Lower lobe of right lung (tissue), 2 donors: ENCODE data around the gene SPATA45. TPM values are rescaled to one million over a fixed set of nuclear protein-coding genes. Genes with fewer than 3 reads are reported as not detected.
A peak's percentile ranks its signal among the peaks of the same experiment; 100 is the strongest.

Experiments
- ATAC-seq, 2 donors: fragments of 200-7000 bp; cut with Tn5 transposase; one replicate each; pipeline ENCODE4 v1.9.1; 2020 to 2022; ENCODE audit warnings: mild to moderate bottlenecking in 2 of 2, moderate library complexity in 2 of 2
- DNase-seq: peaks from one replicate; pipeline ENCODE4 v3.0.0-alpha.2; 2020
- H3K27ac ChIP-seq: fragments of 200-600 bp; one replicate; pipeline ENCODE4 v1.8.0; 2022
- H3K27me3 ChIP-seq: fragments of 200-600 bp; one replicate; pipeline ENCODE4 v1.8.0; 2022; ENCODE audit warnings: low read depth
- H3K36me3 ChIP-seq: fragments of 200-600 bp; one replicate; pipeline ENCODE4 v1.8.0; 2022; ENCODE audit warnings: mild to moderate bottlenecking
- H3K4me1 ChIP-seq: fragments of 200-600 bp; one replicate; pipeline ENCODE4 v1.8.0; 2022
- H3K4me3 ChIP-seq: fragments of 200-600 bp; one replicate; pipeline ENCODE4 v1.8.0; 2022; ENCODE audit warnings: mild to moderate bottlenecking
- H3K9me3 ChIP-seq: fragments of 200-600 bp; one replicate; pipeline ENCODE4 v1.8.0; 2022
- CTCF ChIP-seq: fragments of 200-600 bp; IDR thresholded peaks from one replicate; pipeline ENCODE4 v1.8.0; 2022; ENCODE audit warnings: antibody characterized with exemption, mild to moderate bottlenecking
- intact Hi-C: fragments of 100-400 bp; cut with DNase I; formaldehyde crosslinking; loops from one replicate; pipeline ENCODE4 v1.11.0; 2022
- total RNA-seq: library from RNA; stranded (reverse); fragmentation: NEBNext Ultra II Directional; extraction: Animal tissue kit (Norgen Biotek cat#: 25700); gene quantifications from one replicate; pipeline ENCODE4 v1.2.1, GENCODE V29; 2021
- donor health status: DM: no; HTN: yes; CAD: no; lungs with severe emphysema.

SPATA45 gene
- total RNA-seq, 1 donor from 2014 or later, result not detected

- Histone ChIP-seq H3K27me3 (no peaks in the 10 kb centered on the region), H3K27ac (no peak overlapping the region), H3K4me1 (peaks cover 35% of the 10 kb centered on the region), H3K36me3 (peaks cover 11% of the 10 kb centered on the region), H3K9me3 (no peaks in the 10 kb centered on the region), H3K4me3 (no peak overlapping the region)
- ATAC-seq, result no peak
- DNase-seq, result no peak
- no peak for TF ChIP-seq CTCF
- intact Hi-C loops, result no loop called here
Observed at GRCh38 chr1:212860713-212861581, 13.5 kb upstream of the SPATA45 start.

- Histone ChIP-seq H3K27me3 (no peaks in the 10 kb centered on the region), H3K36me3 (peaks cover under 1% of the 10 kb centered on the region), H3K27ac (peak overlapping the region; percentile 90), H3K9me3 (no peaks in the 10 kb centered on the region), H3K4me1 (peaks cover 35% of the 10 kb centered on the region), H3K4me3 (peak overlapping the region; percentile 77)
- TF ChIP-seq CTCF, result no peak
- intact Hi-C loops, result no loop called here
- ATAC-seq, result peak; percentile 55 to 65
- peak; percentile 59 for DNase-seq
Observed at GRCh38 chr1:212858461-212859265, 11.2 kb upstream of the SPATA45 start.

- DNase-seq (peak; percentile 99), ATAC-seq (peak; percentile 99 to 100)
- Histone ChIP-seq H3K4me1 (peaks cover 35% of the 10 kb centered on the region), H3K4me3 (peak within 1 kb of the TSS; percentile 77), H3K27me3 (no peaks in the 10 kb centered on the region), H3K36me3 (no peaks in the 10 kb centered on the region), H3K9me3 (no peaks in the 10 kb centered on the region), H3K27ac (peak within 1 kb of the TSS; percentile 90)
- no peak for TF ChIP-seq CTCF
- intact Hi-C loops, result no loop called here
Observed at GRCh38 chr1:212857992-212858460, 10.6 kb upstream of the SPATA45 start, which contains the start of gene FLVCR1. Gene FLVCR1 (plus strand): TSS chr1:212858275. CDS start chr1:212858453, 178 bp downstream.

GRCh38 chr1:212856755-212857154 is 9.3 kb upstream of the SPATA45 start:
- no peak for ATAC-seq
- intact Hi-C loops, result no loop called here
- H3K36me3 ChIP-seq, result no peaks in the 10 kb centered on the region
- H3K4me3 ChIP-seq, result no peak overlapping the region
- H3K27ac ChIP-seq, result no peak overlapping the region
- no peaks in the 10 kb centered on the region for H3K9me3 ChIP-seq
- H3K4me1 ChIP-seq, result peaks cover 31% of the 10 kb centered on the region
- no peak for TF ChIP-seq CTCF
- no peaks in the 10 kb centered on the region for H3K27me3 ChIP-seq
- DNase-seq, result no peak

- Histone ChIP-seq H3K27me3 (no peaks in the 10 kb centered on the region), H3K9me3 (no peaks in the 10 kb centered on the region), H3K4me1 (peaks cover 12% of the 10 kb centered on the region), H3K36me3 (no peaks in the 10 kb centered on the region), H3K27ac (no peak overlapping the region), H3K4me3 (no peak overlapping the region)
- no peak for ATAC-seq
- TF ChIP-seq CTCF, result no peak
- intact Hi-C loops, result no loop called here
- DNase-seq, result no peak
Observed at GRCh38 chr1:212853658-212854057, 6.2 kb upstream of the SPATA45 start.
